Neutrophil (primary cell): ENCODE data around the gene DIPK1B.
A peak's percentile ranks its signal among the peaks of the same experiment; 100 is the strongest.

ENCODE experiments used
- H3K27ac ChIP-seq: fragments of 200-600 bp; sonication (generic); 2 replicates; pipeline ENCODE4 v1.5.1; 2016; ENCODE audit warnings: mild to moderate bottlenecking, moderate library complexity
- H3K27me3 ChIP-seq: fragments of 200-600 bp; sonication (generic); 2 replicates; pipeline ENCODE4 v1.6.0; 2016; ENCODE audit warnings: mild to moderate bottlenecking
- H3K36me3 ChIP-seq: fragments of 200-600 bp; sonication (generic); 2 replicates; pipeline ENCODE4 v1.5.1; 2017
- H3K4me1 ChIP-seq, 2 experiments: fragments of 200-600 bp in 1 of 2; sonication (generic) in 1 of 2; 1 replicate in 1 of 2; 2 replicates in 1 of 2; pipeline versions ENCODE4 v1.5.1 to v1.6.1; 2013 to 2016; ENCODE audit warnings: low read depth in 1 of 2, low read length in 1 of 2, mild to moderate bottlenecking in 1 of 2, moderate library complexity in 1 of 2; ENCODE audit not compliant: control insufficient read depth in 1 of 2, insufficient read depth in 1 of 2
- H3K4me3 ChIP-seq, 2 experiments: fragments of 200-600 bp in 1 of 2; sonication (generic) in 1 of 2; 1 replicate in 1 of 2; 2 replicates in 1 of 2; pipeline ENCODE4 v1.5.1; 2013 to 2016; ENCODE audit warnings: low read depth in 1 of 2, low read length in 1 of 2, mild to moderate bottlenecking in 1 of 2, moderate library complexity in 1 of 2
- H3K9me3 ChIP-seq: fragments of 200-600 bp; sonication (generic); 2 replicates; pipeline ENCODE4 v1.5.1; 2016
- TF ChIP-seq, protein P1 (sequence below): fragments of 200-600 bp; sonication (generic); IDR thresholded peaks from 2 replicates; pipeline ENCODE4 v1.5.1; 2016; ENCODE audit warnings: antibody characterized with exemption

The DIPK1B gene

DNA sequence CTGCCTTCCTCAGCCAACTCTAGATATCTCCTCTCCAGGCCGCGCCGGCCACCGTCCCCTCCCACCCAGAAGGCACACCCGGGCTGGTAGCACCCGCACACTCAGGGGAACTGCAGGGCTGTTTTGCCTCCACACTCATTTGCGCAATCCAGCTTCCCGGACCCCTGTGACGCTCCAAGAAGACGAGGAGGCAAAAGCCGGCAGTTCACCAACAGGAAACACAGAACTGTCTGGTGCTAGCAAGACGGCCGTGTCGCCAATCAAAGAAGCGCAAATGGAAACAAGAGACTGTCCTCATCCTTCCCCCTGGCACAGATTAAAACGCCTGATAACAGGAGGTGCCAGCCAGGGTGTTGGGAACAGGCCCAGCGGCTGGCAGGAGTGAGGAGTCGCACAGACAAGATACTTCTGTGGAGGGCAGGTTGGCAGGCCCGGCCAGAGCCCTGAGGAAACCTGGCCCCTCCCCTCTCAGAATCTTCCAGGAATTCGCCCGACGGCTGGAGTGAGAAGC lies 32.9 kb upstream of the DIPK1B start:
- H3K4me3 ChIP-seq = peak overlapping the region; percentile 20 to 28
- H3K36me3 ChIP-seq = peaks cover 27% of the 10 kb centered on the region
- H3K4me1 ChIP-seq = peaks cover 35 to 46% of the 10 kb centered on the region in 2 experiments
- no peaks in the 10 kb centered on the region for H3K27me3 ChIP-seq
- TF ChIP-seq, protein P1, sequence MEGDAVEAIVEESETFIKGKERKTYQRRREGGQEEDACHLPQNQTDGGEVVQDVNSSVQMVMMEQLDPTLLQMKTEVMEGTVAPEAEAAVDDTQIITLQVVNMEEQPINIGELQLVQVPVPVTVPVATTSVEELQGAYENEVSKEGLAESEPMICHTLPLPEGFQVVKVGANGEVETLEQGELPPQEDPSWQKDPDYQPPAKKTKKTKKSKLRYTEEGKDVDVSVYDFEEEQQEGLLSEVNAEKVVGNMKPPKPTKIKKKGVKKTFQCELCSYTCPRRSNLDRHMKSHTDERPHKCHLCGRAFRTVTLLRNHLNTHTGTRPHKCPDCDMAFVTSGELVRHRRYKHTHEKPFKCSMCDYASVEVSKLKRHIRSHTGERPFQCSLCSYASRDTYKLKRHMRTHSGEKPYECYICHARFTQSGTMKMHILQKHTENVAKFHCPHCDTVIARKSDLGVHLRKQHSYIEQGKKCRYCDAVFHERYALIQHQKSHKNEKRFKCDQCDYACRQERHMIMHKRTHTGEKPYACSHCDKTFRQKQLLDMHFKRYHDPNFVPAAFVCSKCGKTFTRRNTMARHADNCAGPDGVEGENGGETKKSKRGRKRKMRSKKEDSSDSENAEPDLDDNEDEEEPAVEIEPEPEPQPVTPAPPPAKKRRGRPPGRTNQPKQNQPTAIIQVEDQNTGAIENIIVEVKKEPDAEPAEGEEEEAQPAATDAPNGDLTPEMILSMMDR = no peak
- H3K27ac ChIP-seq = peak overlapping the region; percentile 70
- H3K9me3 ChIP-seq = no peaks in the 10 kb centered on the region

DNA sequence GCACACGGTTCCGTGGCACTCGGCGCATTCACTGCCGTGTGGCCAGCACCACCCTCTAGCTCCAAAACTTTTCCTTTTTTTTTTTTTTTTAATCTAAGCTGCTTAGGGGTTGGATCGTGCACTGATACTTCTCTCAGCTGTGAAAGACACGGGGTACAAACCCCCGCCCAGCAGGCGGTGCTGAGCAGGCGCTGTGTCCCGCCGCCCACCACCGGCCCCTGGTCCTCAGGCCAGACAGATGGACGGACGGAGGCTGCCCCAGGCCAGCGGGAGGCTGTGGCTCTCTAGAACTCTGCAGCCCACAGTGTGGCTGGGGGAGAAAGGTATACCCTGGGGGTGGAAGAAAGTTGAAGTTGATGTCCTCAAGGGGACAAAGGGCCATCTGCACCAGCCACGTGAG lies 31.3 kb upstream of the DIPK1B start:
- H3K27me3 ChIP-seq = no peaks in the 10 kb centered on the region
- no peak overlapping the region for H3K27ac ChIP-seq
- no peaks in the 10 kb centered on the region for H3K9me3 ChIP-seq
- TF ChIP-seq, protein P1 = no peak
- no peak overlapping the region for H3K4me3 ChIP-seq
- H3K36me3 ChIP-seq = peaks cover 14% of the 10 kb centered on the region
- H3K4me1 ChIP-seq = peaks cover 50 to 61% of the 10 kb centered on the region in 2 experiments

DNA sequence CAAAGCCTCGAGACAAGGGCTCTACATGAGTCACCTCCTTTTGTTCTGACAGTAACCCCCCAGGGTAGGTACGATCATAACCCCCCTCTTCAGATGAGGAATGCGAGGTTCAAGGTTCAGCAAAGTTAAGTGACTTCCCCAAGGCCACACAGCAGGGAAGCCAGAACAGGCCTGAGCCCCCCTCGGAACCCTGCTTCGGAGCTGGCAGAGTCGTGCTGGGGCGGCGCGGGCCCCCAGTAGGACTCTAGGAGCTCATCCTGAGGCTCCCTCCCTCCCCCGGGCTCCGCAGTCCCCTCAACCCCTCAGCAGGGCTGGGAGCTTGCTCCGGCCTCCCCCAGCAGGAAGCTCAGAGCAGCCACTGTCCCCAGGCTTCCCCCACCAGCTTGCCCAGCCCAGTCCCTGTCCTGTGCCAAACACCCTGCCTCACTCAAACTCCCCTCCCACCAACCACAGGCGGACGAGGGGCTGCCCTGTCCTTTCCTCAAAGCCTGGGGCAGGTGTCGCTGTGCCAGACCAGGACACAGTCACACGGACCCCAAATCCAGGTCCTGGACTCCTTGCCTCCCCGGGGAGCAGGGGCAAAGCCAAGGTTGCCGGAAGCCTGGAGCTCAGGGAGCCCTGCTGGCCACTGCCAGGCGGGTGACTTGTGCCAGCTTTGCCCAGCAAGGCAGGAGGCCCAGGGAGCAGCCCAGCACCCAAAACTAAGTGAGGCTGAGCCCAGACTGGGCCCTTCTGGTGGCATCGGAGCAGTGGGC lies 30.2 kb upstream of the DIPK1B start:
- H3K4me3 ChIP-seq = no peak overlapping the region
- no peaks in the 10 kb centered on the region for H3K27me3 ChIP-seq
- H3K4me1 ChIP-seq = peaks cover 55 to 65% of the 10 kb centered on the region in 2 experiments
- peak overlapping the region; percentile 29 for H3K27ac ChIP-seq
- H3K36me3 ChIP-seq = peaks cover 3% of the 10 kb centered on the region
- TF ChIP-seq, protein P1 = no peak
- H3K9me3 ChIP-seq = no peaks in the 10 kb centered on the region

DNA sequence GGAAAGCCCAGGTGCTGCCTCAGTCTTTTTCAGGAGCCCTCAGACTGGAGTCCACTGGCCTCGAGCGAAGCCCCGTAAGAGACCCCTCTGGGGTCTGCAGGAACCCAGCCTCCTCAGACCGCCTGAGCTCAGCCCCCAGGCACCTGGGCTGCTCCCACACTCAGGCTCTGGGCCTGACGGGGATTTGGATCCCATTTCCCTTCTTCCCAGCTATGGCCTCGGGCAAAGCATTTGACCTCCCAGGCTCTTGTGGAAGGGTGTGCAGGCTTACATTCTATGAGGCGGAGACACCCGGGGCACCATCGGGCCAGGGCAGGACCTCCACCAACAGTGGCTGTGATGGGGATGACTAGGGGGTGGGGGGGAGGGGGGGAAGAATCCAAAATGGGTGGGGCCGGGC lies 29.7 kb upstream of the DIPK1B start:
- no peaks in the 10 kb centered on the region for H3K27me3 ChIP-seq
- no peaks in the 10 kb centered on the region for H3K9me3 ChIP-seq
- H3K4me3 ChIP-seq = no peak overlapping the region
- no peak overlapping the region for H3K27ac ChIP-seq
- H3K4me1 ChIP-seq = peaks cover 54 to 67% of the 10 kb centered on the region in 2 experiments
- TF ChIP-seq, protein P1 = no peak
- H3K36me3 ChIP-seq = no peaks in the 10 kb centered on the region

DNA sequence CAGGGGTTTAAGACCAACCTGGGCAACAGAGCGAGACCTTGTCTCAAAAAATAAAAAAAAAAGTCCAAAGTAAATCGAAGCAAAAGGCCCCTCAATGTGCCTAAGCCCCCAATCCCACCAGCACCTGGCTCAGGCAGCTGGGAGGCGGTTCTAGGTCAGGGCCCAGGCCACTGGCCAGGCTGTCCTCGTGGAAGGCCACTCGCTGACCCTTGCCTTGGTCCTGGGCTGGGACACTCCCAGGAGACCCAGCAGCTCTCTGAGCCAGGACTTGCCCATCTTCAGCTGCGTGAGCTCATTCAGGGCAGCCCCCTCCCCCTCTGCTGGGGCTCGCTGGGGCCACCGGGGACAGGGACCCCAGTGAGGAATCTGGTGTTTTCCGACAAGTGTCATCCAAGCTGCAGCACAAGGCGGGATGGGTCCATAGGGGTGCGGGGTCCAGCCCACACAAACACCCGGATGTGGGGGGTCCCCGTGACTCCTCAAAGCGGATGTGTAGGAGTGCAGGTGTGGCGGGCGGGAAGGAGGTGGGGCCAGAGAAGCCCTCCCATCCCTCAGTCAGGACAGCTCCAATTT lies 29.1 kb upstream of the DIPK1B start:
- H3K27me3 ChIP-seq = no peaks in the 10 kb centered on the region
- H3K4me3 ChIP-seq = no peak overlapping the region
- no peaks in the 10 kb centered on the region for H3K36me3 ChIP-seq
- TF ChIP-seq, protein P1 = no peak
- no peak overlapping the region for H3K27ac ChIP-seq
- H3K4me1 ChIP-seq = peaks cover 53 to 67% of the 10 kb centered on the region in 2 experiments
- H3K9me3 ChIP-seq = no peaks in the 10 kb centered on the region
